ENCODE data around the gene PON3. TPM values are rescaled to one million over a fixed set of nuclear protein-coding genes. Genes with fewer than 3 reads are reported as not detected.

PON3 gene
- total and polyA plus RNA-seq, 2 of the 4 experiments (the other 2 are of a cell fraction) = not detected

GRCh38 chr7:95330961-95331337 lies 65.2 kb downstream of the PON3 start:
- Histone ChIP-seq H3K36me3 (ENCODE audit: control insufficient read depth, insufficient read depth, low read length) (no peaks in the 10 kb centered on the region), H4K20me1 (ENCODE audit: insufficient read depth, low read length) (no peaks in the 10 kb centered on the region), H3K4ac (ENCODE audit: low read depth, low read length) (no peak overlapping the region), H3K14ac (replicated peaks; ENCODE audit: low read depth, low read length) (no peak overlapping the region), H3K27me3 (ENCODE audit: control insufficient read depth, insufficient read depth, low read length) (no peaks in the 10 kb centered on the region), H2AFZ (replicated peaks; ENCODE audit: low read length, poor library complexity) (no peak overlapping the region), H3K23ac (ENCODE audit: low read depth, low read length) (no peak overlapping the region), H3K9ac (ENCODE audit: low read depth, low read length) (no peak overlapping the region), H2BK20ac (ENCODE audit: low read depth, low read length) (no peak overlapping the region), H3K4me2 (ENCODE audit: low read depth, low read length) (peak overlapping the region; percentile 84; the same call in 1 of the 2 replicates), H2AK5ac (ENCODE audit: low read depth, low read length) (no peak overlapping the region), H2AK9ac (replicated peaks; ENCODE audit: low read depth, low read length, poor library complexity) (no peak overlapping the region), H3K4me3 (ENCODE audit: insufficient read depth, low read depth, low read length) (no peak overlapping the region; the same call in 1 of the 2 replicates), H2BK5ac (ENCODE audit: low read depth, low read length, poor library complexity, severe bottlenecking) (no peak overlapping the region), H3K79me1 (ENCODE audit: low read depth in 1 of 2, low read length in 2 of 2) (no peaks in the 10 kb centered on the region), H3K9me1 (ENCODE audit: insufficient read depth, low read length) (no peaks in the 10 kb centered on the region), H3K27ac (ENCODE audit: insufficient read depth, low read length) (no peak overlapping the region), H3K56ac (ENCODE audit: extremely low read depth, insufficient read depth, low read length) (no peak overlapping the region), H3K18ac (ENCODE audit: low read depth, low read length) (no peak overlapping the region), H3K9me3 (ENCODE audit: control insufficient read depth, insufficient read depth, low read length) (no peaks in the 10 kb centered on the region), H2BK120ac (ENCODE audit: low read depth, low read length) (no peak overlapping the region), H2BK15ac (ENCODE audit: low read depth, low read length) (no peak overlapping the region), H4K5ac (ENCODE audit: low read depth, low read length) (no peak overlapping the region), H3K4me1 (ENCODE audit: control insufficient read depth, insufficient read depth, low read length) (no peaks in the 10 kb centered on the region), H4K8ac (ENCODE audit: low read depth in 2 of 2, low read length in 2 of 2) (no peak overlapping the region), H4K91ac (ENCODE audit: insufficient read depth, low read depth, low read length) (no peak overlapping the region)
- in situ Hi-C loops (cut with MboI; ENCODE audit: low sequenced_read_pairs) (no loop called here), dilution Hi-C loops (cut with HindIII; ENCODE audit: low sequenced_read_pairs, unreplicated experiment) (no loop called here), intact Hi-C loops (cut with micrococcal nuclease) (no loop called here)
- ChIA-PET POLR2A (ENCODE audit: unreplicated experiment) (no interaction called here), CTCF (no interaction called here)
- ATAC-seq (ENCODE audit: low read depth) (no peak), DNase-seq (no peak)
- no TSS peak for BruUV-seq (replicated peaks)
- no peak for TF ChIP-seq RAD21 (IDR thresholded peaks at IDR 0.05; ENCODE audit: low read length)
- no peak for TF ChIP-seq FOS (IDR thresholded peaks at IDR 0.05; ENCODE audit: low read depth, low read length)
- no peak for TF ChIP-seq CTCF (conservative IDR thresholded peaks at IDR 0.05; ENCODE audit: low read depth, low read length)
- no peak for TF ChIP-seq CHD1 (IDR thresholded peaks at IDR 0.05; ENCODE audit: low read depth, low read length)
- no peak for TF ChIP-seq SMC3 (IDR thresholded peaks at IDR 0.05; ENCODE audit: low read depth, low read length)
- no peak for TF ChIP-seq RFX5 (IDR thresholded peaks at IDR 0.05; ENCODE audit: low read depth, low read length)
- no peak for TF ChIP-seq ELK1 (IDR thresholded peaks at IDR 0.05; ENCODE audit: borderline replicate concordance, low read depth, low read length)
- no peak for TF ChIP-seq BHLHE40 (IDR thresholded peaks at IDR 0.05; ENCODE audit: low read depth, low read length)
- no peak for TF ChIP-seq NFE2L2 (IDR thresholded peaks at IDR 0.05; ENCODE audit: low read depth, low read length)
- WGBS, 2 experiments (ENCODE audit: extremely low coverage in 2 of 2, insufficient read length in 1 of 2) = no CpG with 5 or more reads among the region's 1 CpG

All from IMR-90 (cell line).